ENCODE results near the gene SH3RF2.
"Not testable (repeated sequence)": the region's sequence is repeated elsewhere in the genome, so short reads cannot be mapped to it uniquely, and the experiment has no call there.

SH3RF2 gene

DNA sequence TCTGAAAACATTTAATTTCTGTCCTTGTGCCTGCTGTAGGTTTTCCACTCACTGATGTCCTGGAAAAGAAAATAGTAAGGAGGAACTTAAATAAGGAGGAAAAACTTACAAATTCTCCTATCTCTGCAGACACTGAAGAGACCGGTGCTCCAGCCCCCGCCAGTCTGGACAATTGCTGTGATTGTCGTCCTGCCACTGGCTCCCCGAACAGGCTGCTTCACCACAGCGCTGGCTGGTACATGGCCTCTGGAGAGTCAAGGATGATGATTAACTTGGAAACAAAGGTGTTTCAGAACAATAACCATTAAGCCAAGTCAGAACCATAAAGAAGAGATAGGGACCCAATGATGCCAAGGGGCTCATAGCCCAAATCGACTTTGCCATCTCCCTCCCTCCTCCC, 161.7 kb downstream of the SH3RF2 start:
- DNase-seq, result no peak

- no peak for DNase-seq
These were observed 165.3 kb downstream of the SH3RF2 start for GRCh38 chr5:146101646-146102045.

GRCh38 chr5:146103594-146103993, 167.2 kb downstream of the SH3RF2 start:
- DNase-seq, result no peak

DNA sequence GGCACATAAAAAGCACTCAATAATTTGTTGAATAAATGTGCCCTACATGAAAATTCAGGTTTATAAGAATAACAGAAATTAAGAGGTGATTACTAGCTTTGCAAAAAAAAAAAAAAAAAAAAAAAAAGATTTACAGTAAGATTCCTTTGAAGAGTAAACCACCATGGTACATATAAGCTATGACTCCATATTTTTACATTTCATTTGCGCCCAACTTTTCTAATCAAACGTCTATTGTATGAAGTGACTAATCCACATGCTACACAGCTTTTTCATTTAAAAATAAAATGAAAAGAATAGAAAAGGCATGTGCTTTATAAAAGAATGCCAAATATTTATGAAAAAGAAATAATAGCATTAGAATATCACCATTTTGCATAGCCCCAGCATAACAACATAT, 169.1 kb downstream of the SH3RF2 start, which contains the start of gene PLAC8L1:
Gene PLAC8L1 (minus strand): TSS at position 101 of the 400 bp plus-strand sequence. CDS start 1,266 bp downstream, outside the sequence.
- DNase-seq, result no peak

DNA sequence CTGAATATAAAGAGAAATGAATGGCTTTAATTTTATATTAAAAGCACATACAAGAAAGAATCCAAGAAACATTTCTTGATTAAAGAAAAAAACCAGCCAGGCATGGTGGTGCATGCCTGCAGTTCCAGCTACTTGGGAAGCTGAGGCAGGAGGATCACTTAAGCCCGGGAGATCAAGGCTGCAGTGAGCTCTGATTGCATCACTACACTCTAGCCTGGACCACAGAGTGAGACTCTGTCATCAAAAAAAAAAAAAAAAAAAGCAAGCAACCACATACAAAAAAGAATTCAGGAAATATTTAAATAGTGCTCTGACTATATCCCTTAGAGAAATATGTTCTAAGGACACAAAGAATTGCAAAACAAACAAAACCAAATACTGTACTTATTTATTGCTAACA, 171.5 kb downstream of the SH3RF2 start:
- DNase-seq, result no peak

GRCh38 chr5:146108870-146109269, 172.5 kb downstream of the SH3RF2 start:
- not testable (repeated sequence) for DNase-seq

DNA sequence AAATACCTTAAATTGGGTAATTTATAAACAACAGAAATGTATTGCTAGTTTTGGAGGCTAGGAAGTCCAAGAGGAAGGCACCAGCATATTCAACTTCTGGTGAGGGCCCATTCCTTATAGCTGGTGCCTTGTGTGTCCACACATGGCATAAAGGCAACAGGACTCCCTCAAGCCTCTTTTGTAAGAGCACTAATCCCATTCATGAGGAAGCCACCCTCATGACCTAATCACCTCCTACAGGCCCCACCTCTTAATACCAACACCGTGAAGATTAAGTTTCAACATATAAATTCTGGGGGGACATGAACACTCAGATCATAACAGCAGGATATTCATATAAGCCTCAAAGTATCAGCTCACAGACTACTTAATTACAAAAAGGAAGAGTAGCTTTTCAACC, 173.0 kb downstream of the SH3RF2 start:
- DNase-seq, result no peak

GRCh38 chr5:146111409-146111808, 175.0 kb downstream of the SH3RF2 start:
- DNase-seq, result no peak

DNA sequence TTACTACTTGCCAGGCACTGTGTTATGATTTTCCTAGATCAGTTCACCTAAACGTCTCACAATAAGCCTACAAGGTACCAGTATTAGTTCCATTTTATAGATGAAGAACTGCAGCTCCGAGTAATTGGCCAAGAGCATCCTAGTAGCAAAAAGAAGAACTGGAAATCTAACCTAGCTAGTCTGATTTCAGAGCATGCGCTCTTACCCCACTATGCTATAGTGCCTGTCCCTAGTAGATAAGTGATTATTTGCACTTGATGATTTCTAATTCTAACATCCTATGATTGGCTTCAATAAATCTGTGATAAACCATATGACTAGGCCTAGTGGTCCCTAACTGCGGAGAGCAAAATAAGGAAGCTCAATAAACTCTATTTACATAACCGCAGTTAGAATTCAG, 176.1 kb downstream of the SH3RF2 start:
- DNase-seq, result no peak

Measured in activated gamma-delta T cell (primary cell).